ENCODE results near the gene BCO1.

The BCO1 gene

GRCh38 chr16:81212830-81213465 lies 25.5 kb upstream of the BCO1 start:
- H3K9me2 ChIP-seq (ENCODE audit: low read depth, low read length) = no peaks in the 10 kb centered on the region
- H3K4me2 ChIP-seq (ENCODE audit: low read length) = no peak overlapping the region
- H3K79me2 ChIP-seq (ENCODE audit: insufficient read depth, low read length) = no peaks in the 10 kb centered on the region
- no peaks in the 10 kb centered on the region for H4K20me1 ChIP-seq (ENCODE audit: insufficient read depth, low read length)
- H3K27ac ChIP-seq (ENCODE audit: low read depth, low read length, poor library complexity, severe bottlenecking) = no peak overlapping the region
- TF ChIP-seq EZH2 (IDR thresholded peaks at IDR 0.05; ENCODE audit: borderline replicate concordance, low read length) = no peak
- TF ChIP-seq CTCF (IDR thresholded peaks at IDR 0.05; ENCODE audit: low read length) = no peak
- H3K9ac ChIP-seq (ENCODE audit: low read length) = no peak overlapping the region
- no peaks in the 10 kb centered on the region for H3F3A ChIP-seq (ENCODE audit: insufficient read depth, low read length)
- H3K36me3 ChIP-seq (ENCODE audit: insufficient read depth, low read length) = no peaks in the 10 kb centered on the region
- 0 out of 2 replicates have a peak, but pooled peaks cover 6% of the 10 kb centered on the region for H3K27me3 ChIP-seq (ENCODE audit: insufficient read depth, low read length)
- no peak overlapping the region for H3K4me3 ChIP-seq (ENCODE audit: low read depth, low read length, poor library complexity, severe bottlenecking)
- H3K4me1 ChIP-seq (ENCODE audit: insufficient read depth, low read length, severe bottlenecking) = no peaks in the 10 kb centered on the region
- no peaks in the 10 kb centered on the region for H3K9me3 ChIP-seq (ENCODE audit: low read length)
- no peak overlapping the region for H2AFZ ChIP-seq (ENCODE audit: low read length)

- Histone ChIP-seq H3K4me2 (ENCODE audit: low read length) (no peak overlapping the region), H3F3A (ENCODE audit: insufficient read depth, low read length) (no peaks in the 10 kb centered on the region), H3K27me3 (ENCODE audit: insufficient read depth, low read length) (peaks cover 4% of the 10 kb centered on the region; the same call in 1 of the 2 replicates), H3K4me3 (ENCODE audit: low read depth, low read length, poor library complexity, severe bottlenecking) (no peak overlapping the region), H3K79me2 (ENCODE audit: insufficient read depth, low read length) (no peaks in the 10 kb centered on the region), H3K9ac (ENCODE audit: low read length) (no peak overlapping the region), H3K9me2 (ENCODE audit: low read depth, low read length) (no peaks in the 10 kb centered on the region), H3K27ac (ENCODE audit: low read depth, low read length, poor library complexity, severe bottlenecking) (no peak overlapping the region), H3K36me3 (ENCODE audit: insufficient read depth, low read length) (no peaks in the 10 kb centered on the region), H2AFZ (ENCODE audit: low read length) (no peak overlapping the region), H3K9me3 (ENCODE audit: low read length) (no peaks in the 10 kb centered on the region), H4K20me1 (ENCODE audit: insufficient read depth, low read length) (no peaks in the 10 kb centered on the region), H3K4me1 (ENCODE audit: insufficient read depth, low read length, severe bottlenecking) (no peaks in the 10 kb centered on the region)
- TF ChIP-seq CTCF (IDR thresholded peaks at IDR 0.05; ENCODE audit: low read length) (peak; percentile 67), EZH2 (IDR thresholded peaks at IDR 0.05; ENCODE audit: borderline replicate concordance, low read length) (no peak)
Measured at GRCh38 chr16:81214745-81215166, 23.7 kb upstream of the BCO1 start.

- H3K9me2 ChIP-seq (ENCODE audit: low read depth, low read length) = no peaks in the 10 kb centered on the region
- H3K27ac ChIP-seq (ENCODE audit: low read depth, low read length, poor library complexity, severe bottlenecking) = no peak overlapping the region
- peaks cover 4% of the 10 kb centered on the region; the same call in 1 of the 2 replicates for H3K27me3 ChIP-seq (ENCODE audit: insufficient read depth, low read length)
- H4K20me1 ChIP-seq (ENCODE audit: insufficient read depth, low read length) = no peaks in the 10 kb centered on the region
- H2AFZ ChIP-seq (ENCODE audit: low read length) = no peak overlapping the region
- H3K4me3 ChIP-seq (ENCODE audit: low read depth, low read length, poor library complexity, severe bottlenecking) = no peak overlapping the region
- no peak overlapping the region for H3K9ac ChIP-seq (ENCODE audit: low read length)
- TF ChIP-seq EZH2 (IDR thresholded peaks at IDR 0.05; ENCODE audit: borderline replicate concordance, low read length) (no peak), CTCF (IDR thresholded peaks at IDR 0.05; ENCODE audit: low read length) (no peak)
- H3F3A ChIP-seq (ENCODE audit: insufficient read depth, low read length) = no peaks in the 10 kb centered on the region
- H3K36me3 ChIP-seq (ENCODE audit: insufficient read depth, low read length) = no peaks in the 10 kb centered on the region
- no peaks in the 10 kb centered on the region for H3K4me1 ChIP-seq (ENCODE audit: insufficient read depth, low read length, severe bottlenecking)
- no peaks in the 10 kb centered on the region for H3K79me2 ChIP-seq (ENCODE audit: insufficient read depth, low read length)
- H3K9me3 ChIP-seq (ENCODE audit: low read length) = no peaks in the 10 kb centered on the region
- H3K4me2 ChIP-seq (ENCODE audit: low read length) = no peak overlapping the region
Measured at GRCh38 chr16:81216114-81216513, 22.4 kb upstream of the BCO1 start.
